HG03520 (cell line): ENCODE measurements around the gene RALGPS1.

Experiments
- ATAC-seq: cut with Tn5 transposase; IDR thresholded peaks from one replicate; pipeline ENCODE4 v1.9.1; 2021; ENCODE audit warnings: mild to moderate bottlenecking, moderate library complexity; ENCODE audit not compliant: unreplicated experiment

RALGPS1 gene

DNA sequence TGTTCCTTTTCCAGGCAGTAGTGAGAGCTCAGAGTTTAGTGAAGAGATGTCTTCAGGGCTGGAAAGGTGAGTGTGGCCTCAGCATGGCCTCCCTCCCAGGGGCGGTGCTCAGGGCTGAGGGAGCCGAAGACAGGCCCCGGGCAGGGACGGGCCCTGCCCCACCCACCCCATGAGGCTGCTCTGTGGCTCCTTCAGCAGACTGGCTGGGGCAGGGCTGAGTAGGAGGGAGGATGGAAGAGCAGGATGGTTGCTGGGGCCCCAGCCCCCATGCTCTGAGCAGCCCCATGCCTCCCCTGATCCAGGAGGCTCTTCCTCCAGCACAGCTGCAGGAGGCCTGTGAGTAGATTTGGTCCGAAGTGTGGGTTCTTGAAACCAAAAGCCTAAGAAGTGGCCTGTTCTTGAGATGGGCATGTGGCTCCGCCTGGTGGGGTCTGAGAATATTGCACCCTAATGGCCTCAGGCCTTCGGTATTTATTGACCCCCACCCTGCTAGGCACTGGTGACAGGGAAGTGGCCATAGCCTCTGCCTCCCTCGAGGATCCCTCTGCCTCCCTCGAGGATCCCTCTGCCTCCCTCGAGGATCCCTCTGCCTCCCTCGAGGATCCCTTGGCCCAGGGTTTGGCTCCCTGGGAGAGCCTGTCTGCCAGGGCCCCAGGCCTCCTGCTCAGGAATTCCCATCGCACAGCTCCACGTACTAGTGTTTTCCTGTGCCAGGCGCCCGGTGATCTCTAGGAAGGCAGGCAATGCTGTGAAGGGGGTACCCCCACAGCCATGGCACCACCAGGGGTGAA, 284.6 kb downstream of the RALGPS1 start:
- ATAC-seq, result no peak

- no peak for ATAC-seq
Observed at GRCh38 chr9:127200106-127200862, 285.7 kb downstream of the RALGPS1 start.

GRCh38 chr9:127201071-127201541, 286.5 kb downstream of the RALGPS1 start:
- no peak for ATAC-seq

DNA sequence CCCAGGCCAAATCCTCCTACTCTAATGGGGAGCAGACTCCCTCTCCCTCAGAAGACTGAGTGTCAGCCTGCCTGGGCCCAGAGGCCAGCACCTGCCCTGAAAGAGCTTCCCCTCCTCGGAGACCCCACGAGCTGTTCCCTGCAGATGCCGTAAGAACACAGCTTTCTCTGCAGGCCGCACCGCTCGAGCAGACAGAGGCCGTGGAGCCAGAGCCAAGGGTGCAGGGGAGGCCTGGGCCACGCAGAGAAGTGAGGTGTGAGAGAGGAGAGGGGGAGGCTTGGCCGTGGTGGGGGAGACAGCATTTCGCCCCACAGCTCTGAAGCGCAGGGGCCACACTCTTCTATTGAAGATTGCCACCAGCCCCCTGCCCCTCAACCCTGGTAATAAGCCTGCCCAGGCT, 287.1 kb downstream of the RALGPS1 start:
- ATAC-seq, result no peak

GRCh38 chr9:127202461-127203169, 288.0 kb downstream of the RALGPS1 start:
- ATAC-seq, result no peak

- ATAC-seq, result no peak
Observed at GRCh38 chr9:127203681-127204327, 289.2 kb downstream of the RALGPS1 start.

DNA sequence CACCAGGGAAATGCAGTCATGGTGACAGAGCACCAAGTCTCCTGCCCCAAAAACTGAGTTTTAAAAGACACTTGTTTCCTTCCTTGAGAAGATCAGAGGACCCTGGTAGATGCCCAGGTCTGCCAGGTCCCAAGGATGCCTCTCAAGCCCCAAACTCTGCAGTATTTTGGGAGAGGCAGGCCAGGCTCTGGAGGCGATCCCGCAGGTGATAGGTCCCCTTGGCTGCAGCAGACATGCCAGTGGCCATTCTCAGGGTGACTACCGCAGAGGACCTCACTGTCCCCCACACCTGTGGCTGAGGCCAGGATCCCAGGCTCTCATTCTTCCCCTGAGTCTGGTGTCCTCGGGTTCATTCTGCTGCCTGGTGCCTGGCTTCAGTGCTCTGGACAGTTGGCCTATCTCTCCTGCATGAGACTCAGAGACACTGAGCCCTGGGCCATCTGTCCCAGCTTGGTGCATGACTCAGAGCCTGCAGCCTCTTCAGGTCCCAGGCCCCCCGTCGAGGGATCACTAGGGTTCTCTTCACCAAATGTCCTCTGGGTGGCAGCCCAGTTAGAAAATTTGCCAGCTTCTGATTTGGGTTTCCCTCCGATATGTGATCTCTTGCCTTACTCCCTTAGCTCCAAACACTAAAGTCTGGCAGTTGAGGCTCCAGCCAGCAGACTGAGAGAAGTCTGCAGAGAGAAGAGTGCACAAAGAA, 290.3 kb downstream of the RALGPS1 start:
- ATAC-seq, result no peak

- no peak for ATAC-seq
Observed at GRCh38 chr9:127205952-127206351, 291.4 kb downstream of the RALGPS1 start.

GRCh38 chr9:127206666-127207065, 292.1 kb downstream of the RALGPS1 start:
- no peak for ATAC-seq

DNA sequence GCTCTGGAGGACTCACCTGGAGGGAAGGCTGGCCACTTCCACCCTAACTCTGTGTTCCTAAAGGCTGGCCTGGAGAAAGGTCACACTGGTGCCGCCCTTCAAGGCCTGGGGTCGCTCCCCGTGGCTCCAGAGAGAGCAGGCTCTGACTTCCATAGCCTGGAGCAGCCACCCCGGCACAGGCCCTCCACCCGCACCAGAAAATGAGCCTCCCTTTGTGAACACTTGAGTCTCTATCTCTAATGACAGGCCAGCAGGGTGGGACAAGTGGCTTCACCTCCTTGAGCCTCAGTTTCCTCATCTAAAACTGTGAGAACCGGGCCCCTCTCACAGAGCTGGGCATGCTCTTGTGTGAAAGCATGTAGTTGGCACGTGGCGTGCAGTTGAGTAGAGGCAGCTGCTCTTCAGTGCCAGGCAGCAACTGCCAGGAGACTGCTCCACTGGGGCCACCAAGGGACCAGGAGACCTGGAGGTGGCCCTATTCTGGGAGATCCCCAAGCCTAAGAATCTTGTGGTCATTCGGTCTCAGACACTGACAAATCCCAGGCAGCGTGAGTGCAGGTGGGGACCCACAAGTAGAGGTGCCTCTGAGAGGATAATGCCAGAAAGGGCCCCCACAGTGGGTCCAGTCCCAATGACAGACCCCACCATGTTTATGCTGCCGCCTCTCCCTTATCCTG, 293.3 kb downstream of the RALGPS1 start:
- ATAC-seq, result no peak

GRCh38 chr9:127208416-127208815, 293.8 kb downstream of the RALGPS1 start:
- no peak for ATAC-seq

GRCh38 chr9:127209220-127209619, 294.6 kb downstream of the RALGPS1 start:
- ATAC-seq, result no peak

GRCh38 chr9:127209948-127210640, 295.5 kb downstream of the RALGPS1 start:
- no peak for ATAC-seq

DNA sequence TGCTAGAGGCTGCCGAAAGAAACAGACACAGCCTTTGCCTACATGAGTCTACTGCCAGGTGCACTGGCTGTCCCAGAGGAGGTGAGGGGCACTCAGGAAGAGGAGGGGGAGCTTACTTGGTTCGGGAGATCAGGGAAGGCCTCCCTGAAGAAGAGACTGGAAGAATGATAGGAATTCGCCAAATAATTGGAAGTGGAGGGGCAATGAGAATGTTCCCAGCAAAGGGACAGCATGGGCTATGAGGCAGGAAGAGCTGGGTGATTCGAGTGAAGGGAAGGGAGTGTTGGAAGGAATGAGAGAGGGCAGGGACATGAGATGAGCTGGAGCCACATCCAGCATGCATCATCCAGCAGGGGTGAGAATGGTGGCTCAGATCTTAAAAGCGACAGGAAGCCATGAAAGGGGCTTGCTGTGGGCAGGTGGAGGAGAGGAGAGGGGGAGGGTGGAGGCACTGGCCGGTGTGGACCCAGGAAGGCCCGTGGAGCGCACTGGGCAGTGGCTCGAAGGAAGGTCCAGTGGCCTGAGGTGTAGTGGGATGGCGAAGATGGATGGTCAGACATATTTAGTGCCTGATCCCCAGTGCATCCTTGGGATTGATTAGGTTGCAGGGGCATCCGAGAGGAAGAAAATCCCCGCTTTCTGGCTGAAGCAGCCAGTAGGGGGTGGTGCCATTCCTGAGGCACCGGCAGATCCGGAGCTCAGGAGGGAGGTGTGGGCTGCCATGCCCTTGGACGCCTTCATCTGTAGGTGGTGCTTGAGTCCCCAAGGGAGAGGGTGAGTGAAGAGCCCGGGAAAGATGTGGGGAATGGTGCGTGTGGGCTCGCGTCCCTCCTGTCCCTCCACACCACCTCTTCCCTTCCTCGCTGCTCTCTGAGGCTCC, 296.5 kb downstream of the RALGPS1 start:
- ATAC-seq, result no peak

GRCh38 chr9:127211983-127212382, 297.4 kb downstream of the RALGPS1 start:
- ATAC-seq, result no peak

GRCh38 chr9:127212453-127212852, 297.9 kb downstream of the RALGPS1 start:
- no peak for ATAC-seq

GRCh38 chr9:127213859-127214258, 299.3 kb downstream of the RALGPS1 start:
- no peak for ATAC-seq
